IPS DF 6.9 (cell line): ENCODE data around the gene PTGES3L.
"Not testable (repeated sequence)": the region's sequence is repeated elsewhere in the genome, so short reads cannot be mapped to it uniquely, and the experiment has no call there.

ENCODE experiments used
- DNase-seq: peaks from one replicate; pipeline ENCODE4 v3.0.0-alpha.2; 2013; ENCODE audit warnings: low read depth, low spot score
- H3K27ac ChIP-seq: one replicate; pipeline ENCODE4 v1.5.1; 2013; ENCODE audit warnings: low read length, control low read depth
- H3K27me3 ChIP-seq: 2 replicates; pipeline ENCODE4 v1.6.1; 2013; ENCODE audit warnings: mild to moderate bottlenecking, low read length; ENCODE audit not compliant: control insufficient read depth, insufficient read depth
- H3K36me3 ChIP-seq: 2 replicates; pipeline ENCODE4 v1.6.1; 2013; ENCODE audit warnings: low read length; ENCODE audit not compliant: control insufficient read depth, insufficient read depth
- H3K4me1 ChIP-seq: 2 replicates; pipeline ENCODE4 v1.6.1; 2013; ENCODE audit warnings: low read length; ENCODE audit not compliant: control insufficient read depth, insufficient read depth
- H3K4me3 ChIP-seq: 2 replicates; pipeline ENCODE4 v1.5.1; 2013; ENCODE audit warnings: mild to moderate bottlenecking, low read length
- H3K9me3 ChIP-seq: 2 replicates; pipeline ENCODE4 v1.6.1; 2013; ENCODE audit warnings: low read length, inconsistent platforms; ENCODE audit not compliant: control insufficient read depth, insufficient read depth
- WGBS: extraction: QIAGEN DNeasy Blood & Tissue Kit; methylation state at CpG from one replicate; pipeline ENCODE4 v1.1.7; 2013; ENCODE audit warnings: mixed read lengths, missing lambda C conversion rate; ENCODE audit not compliant: insufficient read length, insufficient coverage; 5-methylcytosine and 5-hydroxymethylcytosine counted together

PTGES3L gene

DNA sequence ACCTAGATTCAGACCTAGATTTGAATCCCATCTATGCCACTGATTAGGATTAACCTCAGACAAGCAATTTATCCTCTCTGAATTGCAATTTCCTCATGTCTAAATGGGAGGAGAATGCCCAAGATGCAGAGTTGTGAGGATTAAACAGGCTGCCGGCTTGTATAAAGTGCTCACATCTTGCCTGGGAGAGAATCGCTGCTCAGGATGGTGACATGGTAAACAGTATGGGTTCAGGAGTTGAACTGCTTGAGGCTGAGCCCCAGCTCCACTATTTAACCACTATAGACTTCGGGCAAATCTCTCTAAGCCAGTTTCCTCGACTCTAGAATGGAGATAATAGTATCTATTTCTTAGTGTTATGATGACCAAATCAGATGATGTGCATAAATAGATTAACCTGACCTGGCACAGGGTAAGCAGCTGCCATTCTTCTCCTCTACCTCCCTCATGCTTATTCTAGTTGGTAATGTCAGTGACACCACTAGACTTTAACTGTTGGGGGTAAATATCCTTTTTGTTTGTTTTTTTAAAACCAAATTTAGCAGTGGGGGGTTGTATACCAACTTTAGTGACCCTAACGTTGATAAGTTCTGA is 17.6 kb upstream of the PTGES3L start:
- no peaks in the 10 kb centered on the region for H3K9me3 ChIP-seq
- H3K4me1 ChIP-seq: 0 out of 2 replicates have a peak, but pooled peaks cover 1% of the 10 kb centered on the region
- WGBS: no CpG with 5 or more reads among the region's 5 CpGs
- H3K36me3 ChIP-seq: peaks cover 22% of the 10 kb centered on the region
- H3K4me3 ChIP-seq: peak overlapping the region; percentile 11; the same call in 1 of the 2 replicates
- H3K27me3 ChIP-seq: no peaks in the 10 kb centered on the region
- no peak for DNase-seq
- no peak overlapping the region for H3K27ac ChIP-seq

DNA sequence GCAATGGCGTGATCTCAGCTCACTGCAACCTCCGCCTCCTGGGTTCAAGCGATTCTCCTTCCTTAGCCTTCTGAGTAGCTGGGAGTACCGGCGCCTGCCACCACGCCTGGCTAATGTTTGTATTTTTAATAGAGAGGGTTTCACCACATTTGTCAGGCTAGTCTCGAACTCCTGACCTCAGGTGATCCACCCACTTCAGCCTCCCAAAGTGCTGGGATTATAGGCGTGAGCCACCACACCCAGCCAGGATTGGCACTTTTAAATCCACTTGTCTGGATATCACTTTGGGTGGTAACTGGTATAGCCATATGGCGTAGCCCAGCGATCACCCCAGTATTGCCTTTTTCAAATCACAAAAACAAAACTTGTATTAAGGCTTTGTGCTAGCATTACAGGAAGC is 14.0 kb upstream of the PTGES3L start:
- H3K36me3 ChIP-seq: peaks cover 26% of the 10 kb centered on the region
- no CpG with 5 or more reads among the region's 10 CpGs for WGBS

DNA sequence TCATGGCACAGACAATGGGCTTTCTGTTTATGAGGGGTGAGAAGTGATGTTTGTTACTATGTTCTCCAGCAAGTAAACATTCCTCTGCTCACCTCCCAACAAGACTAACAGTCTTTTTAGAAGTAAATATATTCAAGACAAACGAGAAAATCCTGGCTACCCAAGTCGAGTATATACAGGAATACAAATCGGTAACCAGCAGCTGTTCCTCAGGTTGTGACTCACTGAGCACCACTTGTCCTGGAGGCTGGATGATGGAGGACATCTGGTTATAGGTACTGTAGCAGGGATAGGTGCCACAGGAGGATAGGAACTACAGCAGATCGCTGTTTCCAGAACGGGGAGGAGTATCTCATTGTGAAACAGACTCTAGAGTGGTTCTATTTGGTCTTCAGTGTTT is 13.0 kb upstream of the PTGES3L start:
- Histone ChIP-seq H3K4me3 (no peak overlapping the region), H3K27me3 (no peaks in the 10 kb centered on the region), H3K27ac (no peak overlapping the region), H3K4me1 (no peaks in the 10 kb centered on the region), H3K9me3 (no peaks in the 10 kb centered on the region), H3K36me3 (peaks cover 26% of the 10 kb centered on the region)
- no peak for DNase-seq
- WGBS: no CpG with 5 or more reads among the region's 5 CpGs

More for the DNA sequence above, 14.0 kb upstream of the PTGES3L start:
- not testable (repeated sequence) for H3K27me3 ChIP-seq, H3K4me1 ChIP-seq, H3K9me3 ChIP-seq, H3K27ac ChIP-seq, H3K4me3 ChIP-seq, DNase-seq

DNA sequence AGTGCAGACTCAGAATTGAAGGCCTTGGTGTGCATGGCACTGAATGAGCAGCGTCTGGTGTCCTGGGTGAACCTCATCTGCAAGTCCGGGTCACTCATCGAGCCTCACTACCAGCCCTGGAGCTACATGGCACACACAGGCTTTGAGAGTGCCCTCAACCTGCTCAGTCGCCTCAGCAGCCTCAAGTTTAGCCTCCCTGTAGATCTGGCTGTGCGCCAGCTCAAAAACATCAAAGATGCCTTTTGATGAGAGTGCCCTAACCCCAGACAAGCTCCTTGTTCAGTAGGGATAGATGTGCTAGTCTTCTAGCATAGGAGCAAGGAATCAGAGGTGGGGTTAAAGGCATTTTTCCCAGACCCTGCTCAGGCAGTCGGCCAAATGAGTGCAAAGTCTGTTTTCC is 11.6 kb upstream of the PTGES3L start:
- no CpG with 5 or more reads among the region's 6 CpGs for WGBS
- no peak overlapping the region for H3K4me3 ChIP-seq
- DNase-seq: no peak
- H3K27ac ChIP-seq: no peak overlapping the region
- no peaks in the 10 kb centered on the region for H3K27me3 ChIP-seq
- H3K9me3 ChIP-seq: no peaks in the 10 kb centered on the region
- H3K4me1 ChIP-seq: no peaks in the 10 kb centered on the region
- peaks cover 29% of the 10 kb centered on the region for H3K36me3 ChIP-seq

DNA sequence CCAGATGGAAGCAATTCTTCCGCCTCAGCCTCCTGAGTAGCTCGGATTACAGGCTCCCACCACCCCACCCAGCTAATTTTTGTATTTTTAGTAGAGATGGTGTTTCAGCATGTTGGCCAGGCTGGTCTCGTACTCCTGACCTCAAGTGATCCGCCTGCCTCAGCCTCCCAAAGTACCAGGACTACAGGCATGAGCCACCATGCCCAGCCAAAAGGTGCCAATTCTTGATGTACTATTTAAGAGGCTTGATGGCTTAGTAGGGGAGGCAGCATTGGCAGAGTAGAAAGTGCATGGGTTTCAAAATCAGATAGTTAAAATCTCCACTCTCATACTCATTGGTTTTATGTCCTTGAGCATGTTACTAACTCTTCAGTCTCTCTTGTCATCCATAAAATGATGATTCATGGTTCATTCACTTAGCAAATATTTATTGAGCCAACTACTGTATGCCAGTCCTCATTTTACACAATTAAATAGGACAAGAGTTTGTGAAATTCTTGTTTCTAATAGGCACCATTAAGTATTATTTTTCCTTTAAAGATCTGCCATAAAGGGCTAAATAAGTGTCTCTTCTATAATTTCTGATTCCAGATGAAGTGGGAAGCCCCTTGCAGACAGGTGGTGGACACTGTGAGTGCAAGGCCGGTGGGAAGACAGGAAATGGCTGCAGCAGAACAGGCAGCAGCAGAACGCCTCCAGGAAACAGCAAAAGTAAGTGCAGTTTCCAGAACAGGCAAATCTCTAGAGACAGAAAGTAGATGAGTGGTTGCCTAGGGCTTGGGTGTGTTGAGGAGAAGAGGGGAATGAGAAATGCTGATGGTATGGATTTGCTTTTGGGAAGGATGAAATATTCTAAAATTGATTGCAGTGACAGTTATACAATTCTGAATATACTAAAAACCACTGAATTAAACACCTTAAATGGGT is 10.1 kb upstream of the PTGES3L start:
- Histone ChIP-seq H3K9me3 (no peaks in the 10 kb centered on the region), H3K36me3 (peaks cover 30% of the 10 kb centered on the region), H3K27ac (no peak overlapping the region), H3K4me3 (no peak overlapping the region), H3K4me1 (no peaks in the 10 kb centered on the region), H3K27me3 (no peaks in the 10 kb centered on the region)
- WGBS: no CpG with 5 or more reads among the region's 6 CpGs
- DNase-seq: no peak

DNA sequence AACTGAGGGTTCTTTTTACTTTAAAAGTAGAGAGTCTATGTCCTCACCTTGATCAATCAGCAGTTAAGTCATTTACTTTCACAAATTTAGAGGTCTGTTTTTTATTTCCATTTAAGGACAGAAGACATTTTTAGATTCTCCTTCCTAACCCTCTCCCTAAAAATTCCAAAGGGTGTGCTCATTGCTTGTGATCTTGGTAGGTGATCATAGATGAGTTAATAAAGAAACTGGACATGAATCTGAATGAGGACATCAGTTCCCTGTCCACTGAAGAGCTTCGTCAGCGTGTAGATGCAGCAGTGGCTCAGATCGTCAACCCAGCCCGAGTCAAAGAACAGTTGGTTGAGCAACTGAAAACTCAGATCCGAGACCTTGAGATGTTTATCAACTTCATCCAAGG is 9.3 kb upstream of the PTGES3L start:
- WGBS: no CpG with 5 or more reads among the region's 5 CpGs
- no peaks in the 10 kb centered on the region for H3K27me3 ChIP-seq
- no peak overlapping the region for H3K27ac ChIP-seq
- peaks cover 31% of the 10 kb centered on the region for H3K36me3 ChIP-seq
- DNase-seq: no peak
- no peaks in the 10 kb centered on the region for H3K9me3 ChIP-seq
- no peak overlapping the region for H3K4me3 ChIP-seq
- no peaks in the 10 kb centered on the region for H3K4me1 ChIP-seq

DNA sequence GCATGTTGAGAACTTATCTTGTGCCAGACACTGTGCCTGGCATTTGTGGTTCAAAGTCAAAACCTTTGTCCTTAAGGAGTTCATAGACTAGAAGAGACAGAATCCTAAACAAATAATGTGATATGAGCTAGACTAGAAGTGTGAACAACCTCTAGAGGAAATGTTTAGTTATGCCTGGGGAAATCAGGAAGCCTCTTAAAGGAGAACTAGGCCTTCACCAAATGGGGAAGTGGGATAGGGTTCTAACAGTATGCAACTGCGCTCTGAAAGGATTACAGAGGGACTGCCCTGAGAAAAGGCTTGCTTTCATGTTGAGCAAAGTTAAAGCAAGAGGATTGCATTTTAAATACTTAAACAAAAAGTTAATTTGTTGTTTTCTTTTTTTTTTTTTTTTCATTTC is 5.3 kb upstream of the PTGES3L start:
- Histone ChIP-seq H3K9me3 (no peaks in the 10 kb centered on the region), H3K4me1 (no peaks in the 10 kb centered on the region), H3K27me3 (no peaks in the 10 kb centered on the region), H3K36me3 (peaks cover 15% of the 10 kb centered on the region; the same call in 1 of the 2 replicates), H3K4me3 (no peak overlapping the region), H3K27ac (no peak overlapping the region)
- no peak for DNase-seq
- WGBS: no CpG with 5 or more reads among the region's 1 CpG

DNA sequence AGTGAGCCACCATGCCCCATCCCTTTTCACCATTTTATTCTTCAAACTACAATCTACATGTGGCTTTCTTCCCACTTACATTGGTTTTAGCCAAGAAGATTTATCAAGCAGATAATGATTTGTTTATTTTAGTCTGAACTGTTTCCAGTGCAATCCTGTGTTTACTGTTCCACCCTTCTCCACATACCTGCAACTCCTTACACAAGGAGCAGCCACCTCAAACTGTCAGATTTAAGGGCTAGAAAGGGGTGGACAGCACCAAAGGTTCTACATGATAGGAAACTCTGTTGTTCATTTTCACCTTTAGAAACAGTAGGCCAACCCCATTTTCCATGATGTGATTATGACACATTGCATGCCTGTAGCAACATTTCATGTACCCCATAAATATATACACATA is 2.4 kb upstream of the PTGES3L start:
- no peak overlapping the region for H3K27ac ChIP-seq
- H3K36me3 ChIP-seq: peaks cover 5% of the 10 kb centered on the region; the same call in 1 of the 2 replicates
- H3K4me1 ChIP-seq: peaks cover 3% of the 10 kb centered on the region; the same call in 1 of the 2 replicates
- H3K27me3 ChIP-seq: no peaks in the 10 kb centered on the region
- no peaks in the 10 kb centered on the region for H3K9me3 ChIP-seq
- no peak for DNase-seq
- H3K4me3 ChIP-seq: no peak overlapping the region

DNA sequence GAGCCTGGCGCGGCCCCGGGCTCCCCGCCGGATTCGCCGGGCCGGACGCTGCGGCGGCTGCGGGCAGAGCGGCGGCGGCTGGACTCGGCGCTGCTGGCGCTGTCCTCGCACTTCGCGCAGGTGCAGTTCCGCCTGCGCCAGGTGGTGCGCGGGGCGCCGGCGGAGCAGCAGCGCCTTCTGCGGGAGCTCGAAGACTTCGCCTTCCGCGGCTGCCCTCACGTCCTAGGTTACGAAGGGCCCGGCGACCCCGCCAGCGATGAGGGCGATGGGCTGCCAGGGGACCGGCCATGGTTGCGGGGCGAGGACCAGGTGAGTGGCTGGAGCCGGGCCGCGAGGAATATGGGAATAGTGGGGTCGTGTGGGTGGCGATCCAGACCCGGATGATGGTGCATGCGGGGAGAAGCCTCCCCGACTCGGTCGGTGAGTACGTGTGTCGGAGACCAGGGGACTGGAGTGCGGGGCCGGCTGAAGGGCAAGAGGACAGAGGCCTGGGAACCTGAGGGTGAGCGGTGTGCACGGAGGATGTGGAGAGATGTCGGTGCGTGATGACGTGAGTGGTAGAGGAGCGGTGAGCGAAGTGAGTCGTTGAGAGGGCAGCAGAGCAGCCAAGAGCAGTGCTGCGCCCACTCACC is 1.0 kb upstream of the PTGES3L start:
- Histone ChIP-seq H3K27ac (no peak overlapping the region), H3K4me1 (peaks cover 3% of the 10 kb centered on the region; the same call in 1 of the 2 replicates), H3K36me3 (peaks cover 2% of the 10 kb centered on the region; the same call in 1 of the 2 replicates), H3K4me3 (peak overlapping the region; percentile 96), H3K27me3 (no peaks in the 10 kb centered on the region), H3K9me3 (no peaks in the 10 kb centered on the region)
- WGBS: no CpG with 5 or more reads among the region's 67 CpGs
- DNase-seq: no peak

DNA sequence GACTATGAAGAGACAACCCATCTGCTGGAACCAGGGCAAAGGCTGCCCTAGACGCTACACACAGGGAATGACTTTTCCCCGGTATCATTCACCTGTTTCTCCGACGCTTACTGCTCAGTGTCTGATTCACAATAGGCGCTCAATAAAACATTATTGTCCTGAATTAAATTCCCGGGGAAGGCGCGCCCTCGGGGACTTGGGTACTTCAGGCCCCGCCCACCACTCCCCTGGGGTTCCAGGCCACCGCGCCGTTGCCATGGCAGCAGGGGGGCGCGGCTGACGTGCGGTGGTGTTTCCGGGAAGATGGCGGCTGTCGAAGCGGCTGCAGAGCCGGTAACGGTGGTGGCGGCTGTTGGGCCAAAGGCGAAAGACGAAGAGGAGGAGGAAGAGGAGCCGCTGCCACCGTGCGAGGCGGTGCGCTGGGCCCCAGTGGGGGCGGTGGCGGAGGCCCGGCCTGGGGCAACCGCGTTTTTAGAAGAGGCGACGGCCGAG is 440 bp upstream of the PTGES3L start, which contains the start of gene RUNDC1:
TSS of gene RUNDC1 (plus strand) at position 292 of the 492 bp plus-strand sequence. CDS start at position 304, 12 bp downstream.
- no peak for DNase-seq
- H3K36me3 ChIP-seq: peaks cover 2% of the 10 kb centered on the region; the same call in 1 of the 2 replicates
- no peak within 1 kb of the TSS for H3K27ac ChIP-seq
- no CpG with 5 or more reads among the region's 39 CpGs for WGBS
- peaks cover 3% of the 10 kb centered on the region; the same call in 1 of the 2 replicates for H3K4me1 ChIP-seq
- no peaks in the 10 kb centered on the region for H3K9me3 ChIP-seq
- H3K27me3 ChIP-seq: no peaks in the 10 kb centered on the region
- H3K4me3 ChIP-seq: peak within 1 kb of the TSS; percentile 96
